ENCODE measurements around the gene RTN3. TPM values are rescaled to one million over a fixed set of nuclear protein-coding genes. Genes with fewer than 3 reads are reported as not detected.

Gene RTN3
- total RNA-seq, 1 experiment from 2014 or later, result 275 TPM

- ChIA-PET CTCF (no interaction called here), POLR2A (ENCODE audit: low non-redundant PET) (no interaction called here)
- intact Hi-C loops (cut with micrococcal nuclease; ENCODE audit: unreplicated experiment), result no loop called here
- Histone ChIP-seq H3K4me3 (ENCODE audit: low read depth, low read length, poor library complexity, severe bottlenecking) (no peak overlapping the region), H3K27me3 (replicated peaks; ENCODE audit: insufficient read depth, low read depth, low read length, poor library complexity) (no peaks in the 10 kb centered on the region), H3K9me3 (ENCODE audit: low read depth, low read length, poor library complexity, severe bottlenecking) (no peaks in the 10 kb centered on the region), H3K36me3 (ENCODE audit: insufficient read depth, low read length, poor library complexity, severe bottlenecking) (peaks cover 5% of the 10 kb centered on the region), H3K27ac (ENCODE audit: low read depth, low read length, poor library complexity, severe bottlenecking) (no peak overlapping the region), H3K4me1 (ENCODE audit: insufficient read depth, low read length, poor library complexity, severe bottlenecking) (peaks cover 15% of the 10 kb centered on the region)
- TF ChIP-seq EZH2 (IDR thresholded peaks at IDR 0.05; ENCODE audit: borderline replicate concordance, low read depth, low read length, poor library complexity, severe bottlenecking), result no peak
- TF ChIP-seq, protein P1, sequence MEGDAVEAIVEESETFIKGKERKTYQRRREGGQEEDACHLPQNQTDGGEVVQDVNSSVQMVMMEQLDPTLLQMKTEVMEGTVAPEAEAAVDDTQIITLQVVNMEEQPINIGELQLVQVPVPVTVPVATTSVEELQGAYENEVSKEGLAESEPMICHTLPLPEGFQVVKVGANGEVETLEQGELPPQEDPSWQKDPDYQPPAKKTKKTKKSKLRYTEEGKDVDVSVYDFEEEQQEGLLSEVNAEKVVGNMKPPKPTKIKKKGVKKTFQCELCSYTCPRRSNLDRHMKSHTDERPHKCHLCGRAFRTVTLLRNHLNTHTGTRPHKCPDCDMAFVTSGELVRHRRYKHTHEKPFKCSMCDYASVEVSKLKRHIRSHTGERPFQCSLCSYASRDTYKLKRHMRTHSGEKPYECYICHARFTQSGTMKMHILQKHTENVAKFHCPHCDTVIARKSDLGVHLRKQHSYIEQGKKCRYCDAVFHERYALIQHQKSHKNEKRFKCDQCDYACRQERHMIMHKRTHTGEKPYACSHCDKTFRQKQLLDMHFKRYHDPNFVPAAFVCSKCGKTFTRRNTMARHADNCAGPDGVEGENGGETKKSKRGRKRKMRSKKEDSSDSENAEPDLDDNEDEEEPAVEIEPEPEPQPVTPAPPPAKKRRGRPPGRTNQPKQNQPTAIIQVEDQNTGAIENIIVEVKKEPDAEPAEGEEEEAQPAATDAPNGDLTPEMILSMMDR (conservative IDR thresholded peaks at IDR 0.05; ENCODE audit: low read depth, low read length), result no peak
- BruUV-seq (replicated peaks), result no TSS peak
- DNase-seq (ENCODE audit: low spot score), result no peak
These were observed 32.5 kb downstream of the RTN3 start for GRCh38 chr11:63713766-63714165.

- DNase-seq (ENCODE audit: low spot score), result no peak
- TF ChIP-seq EZH2 (IDR thresholded peaks at IDR 0.05; ENCODE audit: borderline replicate concordance, low read depth, low read length, poor library complexity, severe bottlenecking), result no peak
- TF ChIP-seq, protein P1 (conservative IDR thresholded peaks at IDR 0.05; ENCODE audit: low read depth, low read length), result no peak
- Histone ChIP-seq H3K27me3 (replicated peaks; ENCODE audit: insufficient read depth, low read depth, low read length, poor library complexity) (no peaks in the 10 kb centered on the region), H3K9me3 (ENCODE audit: low read depth, low read length, poor library complexity, severe bottlenecking) (no peaks in the 10 kb centered on the region), H3K36me3 (ENCODE audit: insufficient read depth, low read length, poor library complexity, severe bottlenecking) (peaks cover 14% of the 10 kb centered on the region), H3K4me3 (ENCODE audit: low read depth, low read length, poor library complexity, severe bottlenecking) (no peak overlapping the region), H3K4me1 (ENCODE audit: insufficient read depth, low read length, poor library complexity, severe bottlenecking) (peaks cover 4% of the 10 kb centered on the region), H3K27ac (ENCODE audit: low read depth, low read length, poor library complexity, severe bottlenecking) (no peak overlapping the region)
- POLR2A ChIA-PET (ENCODE audit: low non-redundant PET), result no interaction called here
- CTCF ChIA-PET, result no interaction called here
- intact Hi-C loops (cut with micrococcal nuclease; ENCODE audit: unreplicated experiment), result no loop called here
- BruUV-seq (replicated peaks), result no TSS peak
These were observed 34.7 kb downstream of the RTN3 start for GRCh38 chr11:63716046-63716445.

- intact Hi-C loops (cut with micrococcal nuclease; ENCODE audit: unreplicated experiment), result no loop called here
- Histone ChIP-seq H3K27me3 (replicated peaks; ENCODE audit: insufficient read depth, low read depth, low read length, poor library complexity) (no peaks in the 10 kb centered on the region), H3K4me3 (ENCODE audit: low read depth, low read length, poor library complexity, severe bottlenecking) (no peak overlapping the region), H3K4me1 (ENCODE audit: insufficient read depth, low read length, poor library complexity, severe bottlenecking) (peaks cover 4% of the 10 kb centered on the region), H3K9me3 (ENCODE audit: low read depth, low read length, poor library complexity, severe bottlenecking) (no peaks in the 10 kb centered on the region), H3K36me3 (ENCODE audit: insufficient read depth, low read length, poor library complexity, severe bottlenecking) (peaks cover 14% of the 10 kb centered on the region), H3K27ac (ENCODE audit: low read depth, low read length, poor library complexity, severe bottlenecking) (no peak overlapping the region)
- ChIA-PET CTCF (no interaction called here), POLR2A (ENCODE audit: low non-redundant PET) (no interaction called here)
- DNase-seq (ENCODE audit: low spot score), result no peak
- TF ChIP-seq, protein P1 (conservative IDR thresholded peaks at IDR 0.05; ENCODE audit: low read depth, low read length), result no peak
- TF ChIP-seq EZH2 (IDR thresholded peaks at IDR 0.05; ENCODE audit: borderline replicate concordance, low read depth, low read length, poor library complexity, severe bottlenecking), result no peak
- no TSS peak for BruUV-seq (replicated peaks)
These were observed 37.7 kb downstream of the RTN3 start for GRCh38 chr11:63719001-63719400.
